Dedifferentiated amniotic fluid mesenchymal stem cell (primary cell): ENCODE results near the gene ASIC1.

ENCODE experiments used
- DNase-seq: peaks from one replicate; pipeline ENCODE4 v3.0.0-alpha.2; 2016; ENCODE audit errors: extremely low spot score

The ASIC1 gene

GRCh38 chr12:50107416-50108268 lies 50.2 kb downstream of the ASIC1 start:
- DNase-seq: no peak

- no peak for DNase-seq
These were observed 51.9 kb downstream of the ASIC1 start for GRCh38 chr12:50109319-50109718.

- DNase-seq: no peak
These were observed 52.8 kb downstream of the ASIC1 start for GRCh38 chr12:50110127-50110761.

DNA sequence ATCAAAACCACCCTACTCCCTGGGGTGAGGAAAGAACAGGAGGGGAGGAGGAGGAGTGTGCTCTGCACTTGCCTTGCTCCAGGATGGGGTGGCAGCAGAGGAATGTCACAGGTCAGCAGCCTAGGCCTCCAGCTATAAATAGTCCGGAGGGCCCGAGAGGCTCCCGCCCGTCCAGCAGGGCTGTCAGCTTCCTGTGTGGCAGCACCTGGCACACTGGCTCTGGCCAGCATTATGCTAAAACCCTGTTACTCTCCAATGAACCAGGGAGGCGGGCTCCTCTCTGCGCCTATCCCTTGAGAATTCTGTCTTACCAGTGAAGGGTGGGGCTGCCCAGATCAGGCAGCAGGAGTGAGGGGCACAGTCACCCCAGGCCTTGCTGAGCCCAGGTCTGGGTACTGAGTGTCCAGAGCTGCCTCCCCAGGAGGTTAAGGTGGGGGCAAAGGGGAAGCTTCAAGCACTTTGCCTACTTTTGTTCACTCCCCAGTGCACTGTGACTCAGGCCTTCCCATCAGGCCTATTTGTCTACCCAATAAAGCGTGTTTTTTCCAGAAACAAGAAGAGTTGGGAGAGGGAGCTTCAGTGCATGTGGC lies 53.5 kb downstream of the ASIC1 start:
- DNase-seq: no peak

GRCh38 chr12:50111395-50111692 lies 53.9 kb downstream of the ASIC1 start:
- no peak for DNase-seq

DNA sequence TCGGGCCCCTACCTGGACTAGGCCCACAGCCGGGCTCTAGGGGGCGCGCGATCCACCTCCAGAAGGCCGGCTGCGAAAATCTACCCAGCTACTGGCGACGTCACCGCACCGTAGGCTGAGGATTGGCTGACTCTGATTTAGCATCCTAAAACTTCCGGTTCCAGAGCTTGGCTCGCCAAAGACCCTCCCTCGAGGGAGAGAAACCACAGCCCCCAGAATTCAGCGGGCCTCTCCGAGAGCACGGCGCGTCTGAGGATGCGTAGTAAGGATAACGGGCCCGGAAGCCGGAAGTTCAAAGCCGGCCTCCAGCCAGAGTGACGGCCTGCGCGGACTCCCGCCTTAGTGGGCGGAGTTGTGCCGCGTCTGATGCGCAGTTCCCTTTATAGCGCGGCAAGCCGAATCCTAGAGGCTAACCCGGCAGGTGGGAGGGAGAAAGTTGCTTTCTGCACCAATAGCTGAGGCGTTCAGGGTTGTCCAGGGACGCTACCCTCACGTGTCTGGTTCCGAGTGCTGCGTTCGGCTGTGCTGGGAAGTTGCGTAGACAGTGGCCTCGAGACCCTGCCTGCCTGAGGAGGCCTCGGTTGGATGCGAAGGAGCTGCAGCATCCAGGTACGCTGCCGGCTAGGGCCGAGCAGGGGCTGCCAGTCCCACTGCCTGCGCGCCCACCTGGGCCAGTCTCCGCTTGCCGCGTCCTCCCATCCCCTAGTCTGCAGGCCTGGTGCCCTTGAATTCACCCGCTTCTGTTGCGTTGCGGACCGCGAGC lies 54.5 kb downstream of the ASIC1 start, which contains the start of gene COX14:
Gene COX14, plus strand, starts transcription at position 544 of the 763 bp plus-strand sequence. CDS start 7,808 bp downstream, outside the sequence.
- DNase-seq: peak; percentile 100

DNA sequence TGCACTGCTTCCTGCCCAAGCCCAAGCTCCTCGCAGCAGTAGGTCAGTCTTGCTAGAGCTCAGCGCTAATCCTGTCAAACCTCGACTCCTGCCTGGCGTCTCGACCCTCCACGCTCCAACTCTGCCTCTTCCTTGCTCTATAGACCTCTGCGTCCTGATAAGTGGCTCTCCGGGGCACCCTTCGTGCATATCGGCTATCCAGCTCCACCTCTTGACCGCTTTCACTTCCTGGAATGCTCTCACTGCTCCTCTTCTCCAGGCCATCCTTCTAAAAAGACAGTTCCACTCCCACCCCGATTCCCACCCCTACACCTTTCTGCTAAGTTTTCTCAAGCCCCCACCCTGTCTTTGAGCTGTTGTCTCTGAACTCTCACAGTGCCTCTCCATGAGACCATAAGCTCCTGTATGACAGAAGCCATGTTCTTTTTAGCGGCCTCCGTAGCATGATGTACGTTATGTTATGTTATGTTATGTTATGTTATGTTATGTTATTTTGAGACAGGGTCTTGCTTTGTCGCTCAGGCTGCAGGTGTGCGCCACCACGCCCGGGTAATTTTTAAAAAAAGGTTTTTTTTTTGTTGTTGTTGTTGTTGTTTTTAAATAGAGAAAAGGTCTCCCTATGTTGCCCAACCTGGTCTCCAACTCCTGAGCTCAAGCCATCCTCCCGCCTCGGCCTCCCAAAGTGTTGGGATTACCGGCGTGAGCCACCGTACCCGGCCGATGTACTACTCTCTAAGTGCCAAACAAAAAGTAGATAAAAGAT lies 55.2 kb downstream of the ASIC1 start:
- no peak for DNase-seq

- no peak for DNase-seq
These were observed 59.7 kb downstream of the ASIC1 start for GRCh38 chr12:50117057-50117622.

GRCh38 chr12:50119387-50119786 lies 62.0 kb downstream of the ASIC1 start:
- DNase-seq: no peak

GRCh38 chr12:50120521-50120920 lies 63.1 kb downstream of the ASIC1 start:
- no peak for DNase-seq

GRCh38 chr12:50120953-50121352 lies 63.6 kb downstream of the ASIC1 start:
- DNase-seq: no peak

DNA sequence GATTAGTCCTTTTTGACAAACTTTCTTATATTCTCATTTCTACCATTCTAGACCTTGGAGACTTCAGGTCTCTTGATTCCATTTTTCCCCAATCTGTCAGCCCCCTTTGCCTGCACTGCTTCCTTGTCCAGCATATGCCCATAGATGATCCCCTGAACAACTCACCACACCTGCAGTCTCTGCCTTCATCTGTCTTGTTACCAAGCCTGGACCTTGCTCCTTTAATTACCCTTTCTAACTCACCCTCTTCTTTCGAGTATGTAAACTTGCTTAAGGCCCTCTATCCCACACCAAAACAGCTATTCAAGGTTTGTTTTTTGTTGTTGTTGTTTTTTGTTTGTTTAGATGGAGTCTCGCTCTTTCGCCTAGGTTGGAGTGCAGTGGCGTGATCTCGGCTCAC lies 64.2 kb downstream of the ASIC1 start:
- DNase-seq: no peak

- no peak for DNase-seq
These were observed 65.8 kb downstream of the ASIC1 start for GRCh38 chr12:50123203-50123602.

DNA sequence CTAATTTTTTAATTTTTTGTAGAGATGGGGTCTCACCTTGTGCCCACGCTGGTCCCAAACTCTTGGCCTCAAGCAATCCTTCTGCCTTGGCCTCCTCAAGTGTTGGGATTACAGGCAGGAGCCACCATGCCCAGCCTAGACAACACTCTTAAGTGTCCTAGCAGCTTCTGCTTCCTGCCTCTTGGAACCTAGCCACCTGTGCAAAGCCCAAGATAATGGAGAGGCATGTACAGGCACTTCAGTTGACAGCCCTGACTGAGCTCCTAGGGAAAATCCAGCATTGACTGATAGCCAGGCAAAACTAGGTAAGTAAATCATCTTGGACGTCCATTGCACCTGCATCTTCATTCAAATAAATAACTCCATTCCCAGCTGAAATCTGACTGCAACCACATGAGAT lies 70.2 kb downstream of the ASIC1 start:
- no peak for DNase-seq

- no peak for DNase-seq
These were observed 71.9 kb downstream of the ASIC1 start for GRCh38 chr12:50129290-50129689.

GRCh38 chr12:50132505-50133135 lies 75.2 kb downstream of the ASIC1 start:
- DNase-seq: peak; percentile 31
